ENCODE data around the gene ZFPL1.

GRCh38 chr11:65059959-65060824 is 23.8 kb upstream of the ZFPL1 start:
- TF ChIP-seq CTCF (IDR thresholded peaks at IDR 0.05), result no peak
- no peak for TF ChIP-seq POLR2A (IDR thresholded peaks at IDR 0.05)

Data from heart left ventricle (tissue), 13 donors.